NCI-H1105 (cell line): ENCODE data around the gene KLRB1.
"Not testable (repeated sequence)": the region's sequence is repeated elsewhere in the genome, so short reads cannot be mapped to it uniquely, and the experiment has no call there.

Source experiments
- DNase-seq: peaks from one replicate; lab custom pipeline; 2025; lab: John Stamatoyannopoulos, UW

The KLRB1 gene

GRCh38 chr12:9619411-9620179 lies 11.9 kb upstream of the KLRB1 start:
- no peak for DNase-seq

GRCh38 chr12:9618906-9619305 lies 11.2 kb upstream of the KLRB1 start:
- DNase-seq = not testable (repeated sequence)

- DNase-seq = no peak
Measured at GRCh38 chr12:9617124-9617523, 9.4 kb upstream of the KLRB1 start.

- no peak for DNase-seq
Measured at GRCh38 chr12:9615420-9616136, 7.9 kb upstream of the KLRB1 start.

GRCh38 chr12:9610606-9611005 lies 2.9 kb upstream of the KLRB1 start:
- not testable (repeated sequence) for DNase-seq

- no peak for DNase-seq
Measured at GRCh38 chr12:9606736-9607372, 862 bp downstream of the KLRB1 start.

GRCh38 chr12:9606247-9606646 lies 1.5 kb downstream of the KLRB1 start:
- DNase-seq = no peak

GRCh38 chr12:9605483-9605882 lies 2.2 kb downstream of the KLRB1 start:
- DNase-seq = no peak

- no peak for DNase-seq
Measured at GRCh38 chr12:9604287-9604686, 3.4 kb downstream of the KLRB1 start.

- not testable (repeated sequence) for DNase-seq
Measured at GRCh38 chr12:9600426-9600825, 7.3 kb downstream of the KLRB1 start.

GRCh38 chr12:9598363-9598762 lies 9.4 kb downstream of the KLRB1 start:
- DNase-seq = no peak

- DNase-seq = no peak
Measured at GRCh38 chr12:9597365-9597764, 10.4 kb downstream of the KLRB1 start.

GRCh38 chr12:9590441-9590840 lies 17.3 kb downstream of the KLRB1 start:
- no peak for DNase-seq

GRCh38 chr12:9588749-9589148 lies 19.0 kb downstream of the KLRB1 start:
- no peak for DNase-seq

- DNase-seq = no peak
Measured at GRCh38 chr12:9587987-9588600, 19.6 kb downstream of the KLRB1 start.

GRCh38 chr12:9577729-9578128 lies 30.0 kb downstream of the KLRB1 start:
- not testable (repeated sequence) for DNase-seq

GRCh38 chr12:9567151-9567550 lies 40.6 kb downstream of the KLRB1 start:
- not testable (repeated sequence) for DNase-seq

- DNase-seq = not testable (repeated sequence)
Measured at GRCh38 chr12:9566113-9566512, 41.6 kb downstream of the KLRB1 start.

GRCh38 chr12:9564418-9564817 lies 43.3 kb downstream of the KLRB1 start:
- not testable (repeated sequence) for DNase-seq

GRCh38 chr12:9562841-9563453 lies 44.8 kb downstream of the KLRB1 start:
- not testable (repeated sequence) for DNase-seq

GRCh38 chr12:9545489-9545888 lies 62.2 kb downstream of the KLRB1 start:
- not testable (repeated sequence) for DNase-seq
